K562 (cell line): ENCODE measurements around the gene DCPS. TPM values are rescaled to one million over a fixed set of nuclear protein-coding genes. Genes with fewer than 3 reads are reported as not detected.

ENCODE experiments used
- ATAC-seq: fragments of 200-7000 bp; cut with Tn5 transposase; 3 replicates; pipeline ENCODE4 v1.9.1; 2020; ENCODE audit warnings: moderate library complexity
- Bru-seq: library from RNA; stranded (reverse); fragments of 400-500 nt; gene quantifications from one replicate; lab custom pipeline; 2021; lab: Mats Ljungman, UMichigan
- BruChase-seq, 2 experiments: library from RNA; stranded (reverse); fragments of 400-500 nt; gene quantifications; one replicate each; lab custom pipeline; 2021; lab: Mats Ljungman, UMichigan
- BruUV-seq: library from RNA; stranded (reverse); fragments of 400-500 nt; replicated peaks from 2 replicates; lab custom pipeline; 2021; lab: Mats Ljungman, UMichigan
- CTCF ChIA-PET: fragments of 300-600 bp; formaldehyde crosslinking; extraction: SDS; loops from one replicate; lab custom pipeline; 2021; ENCODE audit warnings: low intra/inter-chr PET ratio; lab: Yijun Ruan, JAX
- POLR2A ChIA-PET: fragments of 300-600, 350-650 bp; sonication (Branson Sonifier 250); formaldehyde crosslinking; extraction: SDS; loops from one replicate; lab custom pipeline; 2021; ENCODE audit warnings: antibody characterized with exemption, inconsistent platforms; lab: Yijun Ruan, JAX
- DNase-seq, 4 experiments: peaks; one replicate each; pipeline versions ENCODE4 v3.0.0 to v3.0.0-alpha.2; 2011 to 2018; ENCODE audit warnings: low spot score in 3 of 4, mixed read lengths in 3 of 4; ENCODE audit errors: extremely low read depth in 1 of 4
- FAIRE-seq: peaks from 2 replicates; lab custom pipeline; 2011; peaks lifted over from hg19 to GRCh38; lab: Jason Lieb, UNC
- H2AFZ ChIP-seq: 2 replicates; pipeline ENCODE4 v1.6.0; 2011; ENCODE audit warnings: low read depth, low read length, control low read depth, inconsistent platforms
- H3K27ac ChIP-seq: fragments of 200-600 bp; 3 replicates; pipeline ENCODE4 v1.8.0; 2011; ENCODE audit warnings: low read depth, mild to moderate bottlenecking, control low read depth, inconsistent platforms, low read length, moderate library complexity, mixed read lengths; ENCODE audit errors: extremely low read depth
- H3K27me3 ChIP-seq, 2 experiments: fragments of 300-600 bp in 1 of 2; 2 replicates in 1 of 2; 3 replicates in 1 of 2; pipeline versions ENCODE4 v1.6.0 to v1.8.0; 2011; ENCODE audit warnings: inconsistent platforms in 2 of 2, low read length in 2 of 2, mild to moderate bottlenecking in 1 of 2, mixed read lengths in 1 of 2, moderate library complexity in 1 of 2; ENCODE audit not compliant: control insufficient read depth in 2 of 2, insufficient read depth in 2 of 2
- H3K36me3 ChIP-seq: fragments of 300-600 bp; 3 replicates; pipeline ENCODE4 v1.8.0; 2011; ENCODE audit warnings: mild to moderate bottlenecking, low read length, inconsistent platforms; ENCODE audit not compliant: control insufficient read depth, insufficient read depth
- H3K4me1 ChIP-seq, 2 experiments: fragments of 200-600 bp in 1 of 2; replicated peaks in 1 of 2; 2 replicates in 1 of 2; 3 replicates in 1 of 2; pipeline versions ENCODE4 v1.5.1 to v1.8.0; 2011; ENCODE audit warnings: inconsistent platforms in 2 of 2, low read length in 2 of 2, mild to moderate bottlenecking in 1 of 2, mixed read lengths in 1 of 2, moderate library complexity in 1 of 2; ENCODE audit not compliant: control insufficient read depth in 2 of 2, insufficient read depth in 2 of 2
- H3K4me2 ChIP-seq: 2 replicates; pipeline ENCODE4 v1.6.1; 2011; ENCODE audit warnings: low read length, control low read depth, inconsistent platforms, mixed read lengths; ENCODE audit not compliant: insufficient read depth
- H3K4me3 ChIP-seq: fragments of 200-600 bp; sonication (generic), shearing (Covaris generic); 2 replicates; pipeline ENCODE4 v1.5.1; 2016; ENCODE audit warnings: control low read depth, inconsistent platforms
- H3K79me2 ChIP-seq: fragments of 200-600 bp; 3 replicates; pipeline ENCODE4 v1.8.0; 2011; ENCODE audit warnings: low read length, inconsistent platforms; ENCODE audit not compliant: control insufficient read depth, insufficient read depth
- H3K9ac ChIP-seq, 2 experiments: 2 replicates each; pipeline versions ENCODE4 v1.6.0 to v1.6.1; 2011; ENCODE audit warnings: low read depth in 2 of 2, low read length in 2 of 2, control low read depth in 1 of 2, inconsistent platforms in 1 of 2, mild to moderate bottlenecking in 1 of 2, mixed read lengths in 1 of 2; ENCODE audit not compliant: insufficient read depth in 1 of 2
- H3K9me1 ChIP-seq: one replicate; pipeline ENCODE4 v1.6.0; 2011; ENCODE audit warnings: inconsistent platforms, mild to moderate bottlenecking, low read length, moderate library complexity; ENCODE audit not compliant: control insufficient read depth, insufficient read depth
- H3K9me3 ChIP-seq: replicated peaks from 2 replicates; pipeline ENCODE4 v1.5.1; 2011; ENCODE audit warnings: low read depth, low read length, inconsistent platforms; ENCODE audit not compliant: control insufficient read depth, insufficient read depth
- H4K20me1 ChIP-seq: replicated peaks from 2 replicates; pipeline ENCODE4 v1.6.1; 2011; ENCODE audit warnings: low read length, inconsistent platforms, mixed read lengths; ENCODE audit not compliant: control insufficient read depth, insufficient read depth
- ARID1B ChIP-seq: fragments of 450-650 bp; IDR thresholded peaks from 2 replicates; pipeline ENCODE4 v1.6.1; 2016; ENCODE audit warnings: antibody characterized with exemption, mild to moderate bottlenecking, inconsistent platforms
- ESRRA ChIP-seq: fragments of 450-650 bp; IDR thresholded peaks from 2 replicates; pipeline ENCODE4 v1.6.1; 2014; ENCODE audit warnings: low read depth, mild to moderate bottlenecking, moderate library complexity, borderline replicate concordance
- KHSRP ChIP-seq: fragments of 450-650 bp; IDR thresholded peaks from 2 replicates; pipeline ENCODE4 v1.6.1; 2017
- NFIX ChIP-seq: fragments of 250-450 bp; sonication (Bioruptor Pico); IDR thresholded peaks from 2 replicates; pipeline ENCODE4 v1.4.0; 2020; ENCODE audit warnings: low read depth, mild to moderate bottlenecking, moderate library complexity
- OTX1 ChIP-seq: fragments of 450-650 bp; formaldehyde crosslinking; IDR thresholded peaks from 2 replicates; pipeline ENCODE4 v1.4.0; 2022; ENCODE audit warnings: mild to moderate bottlenecking
- PURB ChIP-seq: sonication (generic); formaldehyde crosslinking; IDR thresholded peaks from 2 replicates; pipeline ENCODE4 v1.9.0; 2021; ENCODE audit warnings: low read depth, mild to moderate bottlenecking, missing genetic modification reagents
- ZBTB7A ChIP-seq: IDR thresholded peaks from 2 replicates; pipeline ENCODE4 v1.6.1; 2011; ENCODE audit warnings: low read depth, mild to moderate bottlenecking, low read length, moderate library complexity, borderline replicate concordance; ENCODE audit not compliant: control insufficient read depth
- ZBTB8A ChIP-seq: fragments of 450-650 bp; IDR thresholded peaks from 2 replicates; pipeline ENCODE4 v1.6.1; 2018; ENCODE audit warnings: mild to moderate bottlenecking, moderate library complexity; ENCODE audit not compliant: partially characterized antibody
- ZNF354B ChIP-seq: fragments of 250-450 bp; sonication (Bioruptor Pico); IDR thresholded peaks from 2 replicates; pipeline ENCODE4 v1.4.0; 2020
- ZNF76 ChIP-seq: fragments of 250-450 bp; sonication (Bioruptor Pico); IDR thresholded peaks from 2 replicates; pipeline ENCODE4 v1.4.0; 2020; ENCODE audit warnings: mild to moderate bottlenecking, moderate library complexity, borderline replicate concordance
- WGBS: fragments of 100-300 bp; shearing (Covaris generic); methylation state at CpG from one replicate; pipeline ENCODE4 v1.1.6; 2016; ENCODE audit warnings: low coverage, mixed read lengths; ENCODE audit not compliant: insufficient coverage; ENCODE audit errors: missing lambda C conversion rate; 5-methylcytosine and 5-hydroxymethylcytosine counted together
- in situ Hi-C: fragments of 300-500 bp; cut with MboI; formaldehyde crosslinking; loops from 4 replicates; pipeline ENCODE4 v1.15.0; 2018; ENCODE audit warnings: inconsistent platforms, mixed read lengths
- intact Hi-C: fragments of 100-400 bp; cut with micrococcal nuclease; formaldehyde crosslinking; loops from 2 replicates; pipeline ENCODE4 v1.14.2; 2022
- long read RNA-seq, 3 experiments: library from polyadenylated mRNA in 2 of 3; library from RNA in 1 of 3; unstranded in 2 of 3; stranded (forward) in 1 of 3; transcript quantifications; one replicate each; pipeline ENCODE4 v2.0.0, GENCODE V29; 2019 to 2022
- polyA minus RNA-seq, 3 experiments: library from RNA; depleted of rRNA, polyadenylated mRNA; stranded (reverse); fragments of >200 nt; gene quantifications; 2 replicates each; pipeline ENCODE4 v1.2.3, GENCODE V29; 2011
- polyA plus RNA-seq, 8 experiments: library from polyadenylated mRNA; depleted of rRNA in 4 of 8; stranded (reverse) in 5 of 8; unstranded in 3 of 8; fragments of >200 nt; fragmentation: Nextera tagmentation in 2 of 8; fragmentation: Illumina TruSeq in 1 of 8; extraction: Ambion mirVana in 2 of 8; extraction: Trizol in 1 of 8; gene quantifications; 2 replicates each; pipeline versions ENCODE4 v1.2.1 to v1.2.3, GENCODE V29; 2011 to 2014; ENCODE audit warnings: inconsistent platforms in 1 of 8, missing spikeins in 1 of 8
- total RNA-seq, 7 experiments: library from RNA; depleted of rRNA in 6 of 7; stranded (reverse); fragments of >200 nt in 6 of 7; fragmentation: Illumina TruSeq in 2 of 7; extraction: Trizol in 2 of 7; gene quantifications; 2 replicates each; pipeline versions ENCODE4 v1.2.1 to v1.2.3, GENCODE V29; 2011 to 2021; ENCODE audit warnings: low replicate concordance in 1 of 7

The DCPS gene, protein sequence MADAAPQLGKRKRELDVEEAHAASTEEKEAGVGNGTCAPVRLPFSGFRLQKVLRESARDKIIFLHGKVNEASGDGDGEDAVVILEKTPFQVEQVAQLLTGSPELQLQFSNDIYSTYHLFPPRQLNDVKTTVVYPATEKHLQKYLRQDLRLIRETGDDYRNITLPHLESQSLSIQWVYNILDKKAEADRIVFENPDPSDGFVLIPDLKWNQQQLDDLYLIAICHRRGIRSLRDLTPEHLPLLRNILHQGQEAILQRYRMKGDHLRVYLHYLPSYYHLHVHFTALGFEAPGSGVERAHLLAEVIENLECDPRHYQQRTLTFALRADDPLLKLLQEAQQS
- total RNA-seq (2011; cell fraction: chromatin; rRNA removed; ENCODE audit: low replicate concordance) = 5.6 and 9.2 TPM in 2 replicates
- total RNA-seq (2011; cell fraction: nucleolus; rRNA removed) = 11.2 and 12.0 TPM in 2 replicates
- 7.4 and 9.0 TPM in 2 replicates for total RNA-seq (2011; cell fraction: nucleoplasm; rRNA removed)
- 16.5 and 23.8 TPM in 2 replicates for total RNA-seq (2014; rRNA removed)
- total RNA-seq (2014; rRNA removed; fragmentation: Illumina TruSeq; extraction: Trizol) = 10.8 and 11.1 TPM in 2 replicates
- 17.9 and 18.9 TPM in 2 replicates for total RNA-seq (2015; rRNA removed; fragmentation: Illumina TruSeq; extraction: Trizol)
- total RNA-seq (2021) = 23.0 and 24.6 TPM in 2 replicates
- 16.8 and 25.9 TPM in 2 replicates for polyA plus RNA-seq (2011; rRNA removed)
- 27.0 and 56.5 TPM in 2 replicates for polyA plus RNA-seq (2011; cell fraction: cytosol; rRNA removed)
- polyA plus RNA-seq (2011; cell fraction: nucleus; rRNA removed) = 7.1 and 12.9 TPM in 2 replicates
- 21.5 and 26.3 TPM in 2 replicates for polyA plus RNA-seq (2012)
- 37.2 and 38.1 TPM in 2 replicates for polyA plus RNA-seq (2014; fragmentation: Illumina TruSeq; extraction: Trizol)
- 10 to 100 TPM in 1 of 2 experiments, 1 to 10 TPM in 1; 8.7 to 17.8 TPM for polyA plus RNA-seq (2014; fragmentation: Nextera tagmentation; extraction: Ambion mirVana)
- 23.3 and 27.2 TPM in 2 replicates for polyA plus RNA-seq (2014; rRNA removed)
- polyA minus RNA-seq (2011; rRNA and poly(A)+ RNA removed) = 6.6 and 12.8 TPM in 2 replicates
- polyA minus RNA-seq (2011; cell fraction: cytosol; rRNA and poly(A)+ RNA removed) = 9.0 and 12.5 TPM in 2 replicates
- polyA minus RNA-seq (2011; cell fraction: nucleus; rRNA and poly(A)+ RNA removed) = 5.8 and 6.1 TPM in 2 replicates
- percentile 61 among the genes with signal in this experiment for Bru-seq, nascent RNA
- BruChase-seq, experiment 1, labeled RNA remaining after a 2-hour chase = percentile 61 among the genes with signal in this experiment
- BruChase-seq, experiment 2, labeled RNA remaining after a 6-hour chase = percentile 58 among the genes with signal in this experiment
- long read RNA-seq, experiment 1, transcript DCPS-201 (6 exons, 1,479 nt) = major isoform, 36 of 47 reads
- long read RNA-seq, experiment 1, partial matches to known transcripts = 8 of 47 reads
- long read RNA-seq, experiment 1, other reads (novel, unspliced or antisense) = 3 of 47 reads
- long read RNA-seq, experiment 2, transcript DCPS-201 (6 exons, 1,479 nt) = major isoform, 30 of 39 reads
- long read RNA-seq, experiment 2, partial matches to known transcripts = 0 of 39 reads
- long read RNA-seq, experiment 2, other reads (novel, unspliced or antisense) = 9 of 39 reads
- long read RNA-seq, experiment 3, transcript DCPS-201 (6 exons, 1,479 nt) = major isoform, 28 of 34 reads
- long read RNA-seq, experiment 3, partial matches to known transcripts = 2 of 34 reads
- long read RNA-seq, experiment 3, other reads (novel, unspliced or antisense) = 4 of 34 reads

DNA sequence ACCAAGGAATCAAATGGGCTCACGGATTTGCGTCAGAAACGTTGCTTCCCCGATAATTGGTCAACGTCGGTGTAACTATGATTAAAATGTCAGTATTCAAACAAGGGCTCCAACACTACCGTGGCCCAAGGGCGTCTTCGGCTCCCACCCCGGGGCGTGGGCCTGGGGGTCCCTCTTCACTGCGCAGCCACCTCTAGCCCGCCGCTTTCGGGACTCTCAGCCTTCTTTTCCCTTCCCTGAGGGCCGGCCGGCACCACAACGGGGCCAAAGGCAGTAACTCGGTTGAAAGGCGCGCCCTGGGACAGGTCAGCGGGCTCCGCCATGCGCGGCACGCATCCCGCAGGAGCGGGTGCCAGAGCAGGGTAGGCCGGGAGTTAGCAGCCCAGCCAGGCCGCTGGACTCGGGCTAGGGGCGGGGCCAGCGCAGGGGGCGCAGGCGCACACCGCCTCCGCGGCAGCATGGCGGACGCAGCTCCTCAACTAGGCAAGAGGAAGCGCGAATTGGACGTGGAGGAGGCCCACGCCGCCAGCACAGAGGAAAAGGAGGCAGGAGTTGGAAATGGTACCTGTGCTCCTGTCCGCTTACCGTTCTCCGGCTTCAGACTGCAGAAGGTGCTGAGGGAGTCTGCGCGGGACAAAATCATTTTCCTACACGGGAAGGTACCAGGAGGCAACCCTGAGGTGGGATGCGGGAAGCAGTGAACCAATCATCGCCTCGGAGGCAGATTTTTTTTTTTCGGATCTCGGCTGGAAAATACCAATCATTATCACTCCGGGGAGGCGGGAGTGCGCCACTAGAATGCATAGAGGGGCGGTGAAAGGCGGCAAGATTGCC is at the start of gene DCPS:
Gene DCPS, plus strand, starts transcription at position 438 of the 834 bp plus-strand sequence. Its CDS starts 21 bp downstream, at position 459.
- intact Hi-C loops (no loop called here), in situ Hi-C loops (loop anchor here (25.0 kb wide), 2 partner anchors 108 to 683 kb away; no protein-coding TSS in a partner anchor)
- Histone ChIP-seq H3K79me2 (peaks cover 12% of the 10 kb centered on the region; the same call in 2 of the 3 replicates), H3K36me3 (peaks cover 4% of the 10 kb centered on the region; the same call in 2 of the 3 replicates), H3K4me2 (peak within 1 kb of the TSS; percentile 96), H4K20me1 (no peaks in the 10 kb centered on the region; the same call in 1 of the 2 replicates), H3K27ac (peak within 1 kb of the TSS; percentile 86), H2AFZ (peak within 1 kb of the TSS; percentile 100), H3K9me1 (no peaks in the 10 kb centered on the region), H3K27me3 (no peaks in the 10 kb centered on the region; a peak in 1 of 5 replicates), H3K4me3 (peak within 1 kb of the TSS; percentile 57), H3K9ac (peak within 1 kb of the TSS; percentile 86 to 89), H3K4me1 (peaks cover 4 to 11% of the 10 kb centered on the region in 2 experiments; a peak in 3 of 5 replicates), H3K9me3 (no peaks in the 10 kb centered on the region)
- ATAC-seq (peak; percentile 99), FAIRE-seq (peak; percentile 95), DNase-seq (peak; percentile 92 to 96 (median 96))
- ChIA-PET CTCF (no interaction called here), POLR2A (interaction anchor here (0.6 to 1.1 kb wide), 12 partner anchors 9 to 359 kb away, joined by 3 to 6 read pairs (median 4); no protein-coding TSS in a partner anchor)
- WGBS = under 1% methylated on average over 44 of the region's 61 CpGs
- BruUV-seq = TSS peak; percentile 87
- peak; percentile 46; the same call in 1 of the 2 replicates for TF ChIP-seq ARID1B
- no peak for TF ChIP-seq PURB (CRISPR knock-in tag)
- no peak for TF ChIP-seq ZBTB8A
- no peak for TF ChIP-seq KHSRP
- TF ChIP-seq ZNF76 (CRISPR knock-in tag) = no peak
- no peak for TF ChIP-seq OTX1
- TF ChIP-seq ZNF354B = no peak
- TF ChIP-seq ZBTB7A = peak; percentile 65; the same call in 1 of the 2 replicates
- no peak for TF ChIP-seq ESRRA
- no peak for TF ChIP-seq NFIX
